DOHH2 (cell line): ENCODE results near the gene FRY.

Source experiments
- CTCF ChIP-seq: fragments of 200-600 bp; sonication (generic); IDR thresholded peaks from one replicate; pipeline ENCODE4 v1.5.1; 2014; ENCODE audit warnings: antibody characterized with exemption, mild to moderate bottlenecking, low read depth, low read length; ENCODE audit not compliant: poor library complexity, severe bottlenecking
- EZH2phosphoT487 ChIP-seq: fragments of 200-600 bp; sonication (generic); IDR thresholded peaks from 2 replicates; pipeline ENCODE4 v1.6.1; 2017; ENCODE audit warnings: borderline replicate concordance, mild to moderate bottlenecking, antibody characterized with exemption, low read length, moderate library complexity, mixed read lengths

GRCh38 chr13:32278426-32278825 lies 246.9 kb downstream of the FRY start:
- no peak for TF ChIP-seq CTCF
- no peak for TF ChIP-seq EZH2phosphoT487
